Measurements from ENCODE around the gene SUMO1.
A peak's percentile ranks its signal among the peaks of the same experiment; 100 is the strongest.

DNA sequence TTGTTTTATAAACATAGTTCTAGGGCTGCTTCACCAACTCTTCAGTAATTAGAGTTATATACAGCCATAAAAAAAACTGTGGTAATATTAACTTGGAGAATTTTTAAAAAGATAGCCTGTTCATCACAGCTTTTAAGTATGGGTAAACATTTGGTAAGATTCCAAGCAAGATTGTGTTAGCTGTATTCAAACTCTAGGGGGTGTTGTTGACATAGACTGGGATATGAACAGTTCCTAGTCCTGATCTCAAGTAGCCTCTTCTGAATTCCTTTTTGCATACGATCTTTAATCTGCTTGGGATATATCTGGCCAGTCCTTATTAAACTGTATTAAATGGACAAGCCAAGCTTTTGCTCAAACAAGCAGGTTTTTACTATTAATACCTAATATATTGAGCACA is 40.5 kb upstream of the SUMO1 start:
- no peak for TF ChIP-seq CHD1 (IDR thresholded peaks at IDR 0.05; ENCODE audit: low read depth, low read length)
- TF ChIP-seq POLR2A (IDR thresholded peaks at IDR 0.05; ENCODE audit: low read depth, low read length) = no peak
- TF ChIP-seq, protein P1, sequence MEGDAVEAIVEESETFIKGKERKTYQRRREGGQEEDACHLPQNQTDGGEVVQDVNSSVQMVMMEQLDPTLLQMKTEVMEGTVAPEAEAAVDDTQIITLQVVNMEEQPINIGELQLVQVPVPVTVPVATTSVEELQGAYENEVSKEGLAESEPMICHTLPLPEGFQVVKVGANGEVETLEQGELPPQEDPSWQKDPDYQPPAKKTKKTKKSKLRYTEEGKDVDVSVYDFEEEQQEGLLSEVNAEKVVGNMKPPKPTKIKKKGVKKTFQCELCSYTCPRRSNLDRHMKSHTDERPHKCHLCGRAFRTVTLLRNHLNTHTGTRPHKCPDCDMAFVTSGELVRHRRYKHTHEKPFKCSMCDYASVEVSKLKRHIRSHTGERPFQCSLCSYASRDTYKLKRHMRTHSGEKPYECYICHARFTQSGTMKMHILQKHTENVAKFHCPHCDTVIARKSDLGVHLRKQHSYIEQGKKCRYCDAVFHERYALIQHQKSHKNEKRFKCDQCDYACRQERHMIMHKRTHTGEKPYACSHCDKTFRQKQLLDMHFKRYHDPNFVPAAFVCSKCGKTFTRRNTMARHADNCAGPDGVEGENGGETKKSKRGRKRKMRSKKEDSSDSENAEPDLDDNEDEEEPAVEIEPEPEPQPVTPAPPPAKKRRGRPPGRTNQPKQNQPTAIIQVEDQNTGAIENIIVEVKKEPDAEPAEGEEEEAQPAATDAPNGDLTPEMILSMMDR (conservative IDR thresholded peaks at IDR 0.05; ENCODE audit: low read depth, low read length) = peak; percentile 67
- TF ChIP-seq MXI1 (IDR thresholded peaks at IDR 0.05; ENCODE audit: borderline replicate concordance, low read depth, low read length) = no peak
- TF ChIP-seq MAFK (IDR thresholded peaks at IDR 0.05; ENCODE audit: low read depth, low read length) = no peak

Data from IMR-90 (cell line).